ENCODE results near the gene KEL.
"Not testable (repeated sequence)": the region's sequence is repeated elsewhere in the genome, so short reads cannot be mapped to it uniquely, and the experiment has no call there.

Gene KEL

GRCh38 chr7:142998966-142999365, 36.8 kb upstream of the KEL start:
- no peaks in the 10 kb centered on the region for H3K36me3 ChIP-seq (ENCODE audit: control insufficient read depth, insufficient read depth, low read length)
- H3K27me3 ChIP-seq (replicated peaks; ENCODE audit: control insufficient read depth, insufficient read depth, low read length, poor library complexity, severe bottlenecking), result no peaks in the 10 kb centered on the region
- no peak overlapping the region for H3K4me3 ChIP-seq (ENCODE audit: insufficient read depth, low read depth, low read length, poor library complexity, severe bottlenecking)
- DNase-seq, result no peak
- no peak overlapping the region for H3K27ac ChIP-seq (ENCODE audit: insufficient read depth, low read length, poor library complexity, severe bottlenecking)
- no peaks in the 10 kb centered on the region for H3K9me3 ChIP-seq (ENCODE audit: control insufficient read depth, low read length)
- no peaks in the 10 kb centered on the region for H3K4me1 ChIP-seq (ENCODE audit: control insufficient read depth, insufficient read depth, low read length, poor library complexity, severe bottlenecking)

GRCh38 chr7:142997456-142997989, 35.4 kb upstream of the KEL start:
- Histone ChIP-seq H3K27ac (ENCODE audit: insufficient read depth, low read length, poor library complexity, severe bottlenecking) (no peak overlapping the region), H3K4me3 (ENCODE audit: insufficient read depth, low read depth, low read length, poor library complexity, severe bottlenecking) (no peak overlapping the region), H3K9me3 (ENCODE audit: control insufficient read depth, low read length) (no peaks in the 10 kb centered on the region), H3K27me3 (replicated peaks; ENCODE audit: control insufficient read depth, insufficient read depth, low read length, poor library complexity, severe bottlenecking) (no peaks in the 10 kb centered on the region), H3K4me1 (ENCODE audit: control insufficient read depth, insufficient read depth, low read length, poor library complexity, severe bottlenecking) (no peaks in the 10 kb centered on the region), H3K36me3 (ENCODE audit: control insufficient read depth, insufficient read depth, low read length) (no peaks in the 10 kb centered on the region)
- DNase-seq, result no peak

- no peaks in the 10 kb centered on the region for H3K36me3 ChIP-seq (ENCODE audit: control insufficient read depth, insufficient read depth, low read length)
- no peak for DNase-seq
- no peaks in the 10 kb centered on the region for H3K4me1 ChIP-seq (ENCODE audit: control insufficient read depth, insufficient read depth, low read length, poor library complexity, severe bottlenecking)
- no peaks in the 10 kb centered on the region for H3K27me3 ChIP-seq (replicated peaks; ENCODE audit: control insufficient read depth, insufficient read depth, low read length, poor library complexity, severe bottlenecking)
- H3K9me3 ChIP-seq (ENCODE audit: control insufficient read depth, low read length), result no peaks in the 10 kb centered on the region
- H3K27ac ChIP-seq (ENCODE audit: insufficient read depth, low read length, poor library complexity, severe bottlenecking), result no peak overlapping the region
- H3K4me3 ChIP-seq (ENCODE audit: insufficient read depth, low read depth, low read length, poor library complexity, severe bottlenecking), result no peak overlapping the region
These were observed 30.3 kb upstream of the KEL start for GRCh38 chr7:142992427-142992826.

- Histone ChIP-seq H3K9me3 (ENCODE audit: control insufficient read depth, low read length) (no peaks in the 10 kb centered on the region), H3K27ac (ENCODE audit: insufficient read depth, low read length, poor library complexity, severe bottlenecking) (no peak overlapping the region)
- DNase-seq, result no peak
These were observed 22.1 kb upstream of the KEL start for GRCh38 chr7:142984297-142984696.

GRCh38 chr7:142983825-142984224, 21.7 kb upstream of the KEL start:
- Histone ChIP-seq H3K27ac (ENCODE audit: insufficient read depth, low read length, poor library complexity, severe bottlenecking) (no peak overlapping the region), H3K4me1 (ENCODE audit: control insufficient read depth, insufficient read depth, low read length, poor library complexity, severe bottlenecking) (no peaks in the 10 kb centered on the region), H3K4me3 (ENCODE audit: insufficient read depth, low read depth, low read length, poor library complexity, severe bottlenecking) (no peak overlapping the region), H3K9me3 (ENCODE audit: control insufficient read depth, low read length) (no peaks in the 10 kb centered on the region), H3K36me3 (ENCODE audit: control insufficient read depth, insufficient read depth, low read length) (no peaks in the 10 kb centered on the region), H3K27me3 (replicated peaks; ENCODE audit: control insufficient read depth, insufficient read depth, low read length, poor library complexity, severe bottlenecking) (no peaks in the 10 kb centered on the region)
- DNase-seq, result no peak

More at GRCh38 chr7:142984297-142984696, 22.1 kb upstream of the KEL start:
- no peaks in the 10 kb centered on the region for H3K27me3 ChIP-seq (replicated peaks; ENCODE audit: control insufficient read depth, insufficient read depth, low read length, poor library complexity, severe bottlenecking)
- H3K4me3 ChIP-seq (ENCODE audit: insufficient read depth, low read depth, low read length, poor library complexity, severe bottlenecking), result no peak overlapping the region
- no peaks in the 10 kb centered on the region for H3K36me3 ChIP-seq (ENCODE audit: control insufficient read depth, insufficient read depth, low read length)
- H3K4me1 ChIP-seq (ENCODE audit: control insufficient read depth, insufficient read depth, low read length, poor library complexity, severe bottlenecking), result no peaks in the 10 kb centered on the region

- H3K4me1 ChIP-seq (ENCODE audit: control insufficient read depth, insufficient read depth, low read length, poor library complexity, severe bottlenecking); H3K9me3 ChIP-seq (ENCODE audit: control insufficient read depth, low read length); H3K27ac ChIP-seq (ENCODE audit: insufficient read depth, low read length, poor library complexity, severe bottlenecking); H3K4me3 ChIP-seq (ENCODE audit: insufficient read depth, low read depth, low read length, poor library complexity, severe bottlenecking); H3K36me3 ChIP-seq (ENCODE audit: control insufficient read depth, insufficient read depth, low read length); H3K27me3 ChIP-seq (replicated peaks; ENCODE audit: control insufficient read depth, insufficient read depth, low read length, poor library complexity, severe bottlenecking); DNase-seq: not testable (repeated sequence)
These were observed 16.2 kb upstream of the KEL start for GRCh38 chr7:142978402-142978801.

GRCh38 chr7:142974626-142975025, 12.5 kb upstream of the KEL start:
- Histone ChIP-seq H3K27me3 (replicated peaks; ENCODE audit: control insufficient read depth, insufficient read depth, low read length, poor library complexity, severe bottlenecking) (no peaks in the 10 kb centered on the region), H3K4me3 (ENCODE audit: insufficient read depth, low read depth, low read length, poor library complexity, severe bottlenecking) (no peak overlapping the region), H3K4me1 (ENCODE audit: control insufficient read depth, insufficient read depth, low read length, poor library complexity, severe bottlenecking) (no peaks in the 10 kb centered on the region), H3K36me3 (ENCODE audit: control insufficient read depth, insufficient read depth, low read length) (no peaks in the 10 kb centered on the region), H3K27ac (ENCODE audit: insufficient read depth, low read length, poor library complexity, severe bottlenecking) (no peak overlapping the region), H3K9me3 (ENCODE audit: control insufficient read depth, low read length) (no peaks in the 10 kb centered on the region)
- DNase-seq, result no peak

GRCh38 chr7:142969183-142969582, 7.0 kb upstream of the KEL start:
- Histone ChIP-seq H3K4me3 (ENCODE audit: insufficient read depth, low read depth, low read length, poor library complexity, severe bottlenecking) (no peak overlapping the region), H3K36me3 (ENCODE audit: control insufficient read depth, insufficient read depth, low read length) (no peaks in the 10 kb centered on the region), H3K9me3 (ENCODE audit: control insufficient read depth, low read length) (no peaks in the 10 kb centered on the region), H3K4me1 (ENCODE audit: control insufficient read depth, insufficient read depth, low read length, poor library complexity, severe bottlenecking) (no peaks in the 10 kb centered on the region), H3K27ac (ENCODE audit: insufficient read depth, low read length, poor library complexity, severe bottlenecking) (no peak overlapping the region), H3K27me3 (replicated peaks; ENCODE audit: control insufficient read depth, insufficient read depth, low read length, poor library complexity, severe bottlenecking) (no peaks in the 10 kb centered on the region)
- no peak for DNase-seq

GRCh38 chr7:142968229-142968628, 6.1 kb upstream of the KEL start:
- DNase-seq, result no peak

GRCh38 chr7:142964502-142965246, 2.5 kb upstream of the KEL start:
- Histone ChIP-seq H3K27me3 (replicated peaks; ENCODE audit: control insufficient read depth, insufficient read depth, low read length, poor library complexity, severe bottlenecking) (no peaks in the 10 kb centered on the region), H3K4me1 (ENCODE audit: control insufficient read depth, insufficient read depth, low read length, poor library complexity, severe bottlenecking) (no peaks in the 10 kb centered on the region), H3K36me3 (ENCODE audit: control insufficient read depth, insufficient read depth, low read length) (no peaks in the 10 kb centered on the region), H3K27ac (ENCODE audit: insufficient read depth, low read length, poor library complexity, severe bottlenecking) (no peak overlapping the region), H3K4me3 (ENCODE audit: insufficient read depth, low read depth, low read length, poor library complexity, severe bottlenecking) (no peak overlapping the region), H3K9me3 (ENCODE audit: control insufficient read depth, low read length) (no peaks in the 10 kb centered on the region)
- DNase-seq, result no peak

More at GRCh38 chr7:142968229-142968628, 6.1 kb upstream of the KEL start:
- H3K4me1 ChIP-seq (ENCODE audit: control insufficient read depth, insufficient read depth, low read length, poor library complexity, severe bottlenecking), result no peaks in the 10 kb centered on the region
- no peaks in the 10 kb centered on the region for H3K36me3 ChIP-seq (ENCODE audit: control insufficient read depth, insufficient read depth, low read length)
- no peak overlapping the region for H3K27ac ChIP-seq (ENCODE audit: insufficient read depth, low read length, poor library complexity, severe bottlenecking)
- no peak overlapping the region for H3K4me3 ChIP-seq (ENCODE audit: insufficient read depth, low read depth, low read length, poor library complexity, severe bottlenecking)
- H3K27me3 ChIP-seq (replicated peaks; ENCODE audit: control insufficient read depth, insufficient read depth, low read length, poor library complexity, severe bottlenecking), result no peaks in the 10 kb centered on the region
- no peaks in the 10 kb centered on the region for H3K9me3 ChIP-seq (ENCODE audit: control insufficient read depth, low read length)
